Endothelial cell of umbilical vein (primary cell): ENCODE data around the gene NR3C2. TPM values are rescaled to one million over a fixed set of nuclear protein-coding genes. Genes with fewer than 3 reads are reported as not detected.
A peak's percentile ranks its signal among the peaks of the same experiment; 100 is the strongest.

Source experiments
- BruUV-seq: library from RNA; stranded (reverse); fragments of 400-500 nt; replicated peaks from 2 replicates; lab custom pipeline; 2021; lab: Mats Ljungman, UMichigan
- CTCF ChIA-PET: fragments of 300-600, 350-600 bp; sonication (Branson Sonifier 250); formaldehyde crosslinking; loops from one replicate; lab custom pipeline; 2021; ENCODE audit warnings: antibody characterized with exemption, inconsistent platforms; lab: Charles Lee
- POLR2A ChIA-PET: fragments of 300-600, 350-600 bp; sonication (Branson Sonifier 250); formaldehyde crosslinking; loops from one replicate; lab custom pipeline; 2021; ENCODE audit warnings: antibody characterized with exemption, inconsistent platforms; lab: Charles Lee
- DNase-seq: peaks from one replicate; pipeline ENCODE4 v3.0.0-alpha.2; 2011; ENCODE audit warnings: low read depth, low spot score
- FAIRE-seq: peaks from 2 replicates; lab custom pipeline; 2011; peaks lifted over from hg19 to GRCh38; lab: Jason Lieb, UNC
- H2AFZ ChIP-seq: 2 replicates; pipeline ENCODE4 v1.6.0; 2012; ENCODE audit warnings: low read depth, low read length, control low read depth, inconsistent platforms
- H3K27ac ChIP-seq: 2 replicates; pipeline ENCODE4 v1.5.1; 2011; ENCODE audit warnings: low read depth, mild to moderate bottlenecking, control low read depth, low read length, moderate library complexity; ENCODE audit not compliant: insufficient read depth
- H3K27me3 ChIP-seq, 2 experiments: 2 replicates each; pipeline versions ENCODE4 v1.6.0 to v1.6.1; 2011; ENCODE audit warnings: low read length in 2 of 2, mixed read lengths in 1 of 2; ENCODE audit not compliant: control insufficient read depth in 2 of 2, insufficient read depth in 2 of 2
- H3K36me3 ChIP-seq, 2 experiments: 2 replicates in 1 of 2; 3 replicates in 1 of 2; pipeline ENCODE4 v1.5.1; 2011; ENCODE audit warnings: low read length in 2 of 2, mild to moderate bottlenecking in 1 of 2, moderate library complexity in 1 of 2; ENCODE audit not compliant: control insufficient read depth in 2 of 2, insufficient read depth in 2 of 2; ENCODE audit errors: extremely low read depth in 1 of 2
- H3K4me1 ChIP-seq: 3 replicates; pipeline ENCODE4 v1.5.1; 2011; ENCODE audit warnings: mild to moderate bottlenecking, low read length; ENCODE audit not compliant: control insufficient read depth, insufficient read depth; ENCODE audit errors: extremely low read depth
- H3K4me2 ChIP-seq: 2 replicates; pipeline ENCODE4 v1.6.1; 2011; ENCODE audit warnings: low read length, control low read depth, mixed read lengths; ENCODE audit not compliant: insufficient read depth
- H3K4me3 ChIP-seq, 3 experiments: fragments of 200-600 bp in 1 of 3; sonication (generic), shearing (Covaris generic) in 1 of 3; replicated peaks in 1 of 3; 2 replicates each; pipeline ENCODE4 v1.5.1; 2011 to 2016; ENCODE audit warnings: control low read depth in 3 of 3, low read length in 3 of 3, mild to moderate bottlenecking in 2 of 3, inconsistent platforms in 1 of 3, low read depth in 1 of 3, moderate library complexity in 1 of 3; ENCODE audit not compliant: insufficient read depth in 1 of 3
- H3K79me2 ChIP-seq: 2 replicates; pipeline ENCODE4 v1.6.0; 2012; ENCODE audit warnings: low read length, inconsistent platforms; ENCODE audit not compliant: control insufficient read depth, insufficient read depth
- H3K9ac ChIP-seq: replicated peaks from 2 replicates; pipeline ENCODE3; 2011; ENCODE audit warnings: low read length, control low read depth; ENCODE audit not compliant: insufficient read depth; ENCODE audit errors: extremely low read depth
- H3K9me1 ChIP-seq: replicated peaks from 3 replicates; pipeline ENCODE4 v1.6.0; 2011; ENCODE audit warnings: mild to moderate bottlenecking, low read length; ENCODE audit not compliant: control insufficient read depth, insufficient read depth; ENCODE audit errors: extremely low read depth
- H3K9me3 ChIP-seq: replicated peaks from 2 replicates; pipeline ENCODE4 v1.5.1; 2012; ENCODE audit warnings: low read length, inconsistent platforms; ENCODE audit not compliant: control insufficient read depth, insufficient read depth
- H4K20me1 ChIP-seq: replicated peaks from 2 replicates; pipeline ENCODE3; 2011; ENCODE audit warnings: mild to moderate bottlenecking, low read length; ENCODE audit not compliant: control insufficient read depth, insufficient read depth; ENCODE audit errors: extremely low read depth
- EZH2 ChIP-seq: IDR thresholded peaks from 2 replicates; pipeline ENCODE4 v1.6.1; 2012; ENCODE audit warnings: borderline replicate concordance, low read depth, mild to moderate bottlenecking, moderate library complexity, low read length, inconsistent platforms; ENCODE audit not compliant: severe bottlenecking
- FOS ChIP-seq: IDR thresholded peaks from 2 replicates; pipeline ENCODE4 v1.6.1; 2011; ENCODE audit warnings: mild to moderate bottlenecking, low read length, moderate library complexity, borderline replicate concordance; ENCODE audit not compliant: insufficient read depth
- GATA2 ChIP-seq: IDR thresholded peaks from 2 replicates; pipeline ENCODE4 v1.7.0; 2011; ENCODE audit warnings: low read depth, mild to moderate bottlenecking, moderate library complexity, mixed read lengths, low read length; ENCODE audit not compliant: insufficient read length, insufficient read depth
- MYC ChIP-seq: IDR thresholded peaks from one replicate; pipeline ENCODE4 v1.6.1; 2011; ENCODE audit warnings: mild to moderate bottlenecking, low read depth, low read length
- POLR2A ChIP-seq: IDR thresholded peaks from 2 replicates; pipeline ENCODE4 v1.6.1; 2012; ENCODE audit warnings: low read depth, mild to moderate bottlenecking, control low read depth, low read length
- POLR2AphosphoS5 ChIP-seq: IDR thresholded peaks from 2 replicates; pipeline ENCODE4 v1.6.1; 2012; ENCODE audit warnings: low read depth, mild to moderate bottlenecking, control low read depth, low read length, moderate library complexity; ENCODE audit not compliant: insufficient read depth
- dilution Hi-C: fragments of 300-500 bp; cut with MboI; formaldehyde crosslinking; loops from one replicate; pipeline ENCODE4 v1.15.0; 2019; ENCODE audit warnings: low sequenced_read_pairs; ENCODE audit not compliant: extremely low pct_ligation_motif_present
- intact Hi-C: fragments of 100-400 bp; cut with micrococcal nuclease; formaldehyde crosslinking; loops from one replicate; pipeline ENCODE4 v1.10.0; 2022
- polyA plus RNA-seq, 4 experiments: library from polyadenylated mRNA; depleted of rRNA in 3 of 4; stranded (reverse) in 3 of 4; unstranded in 1 of 4; fragments of >200 nt; gene quantifications; 2 replicates each; pipeline versions ENCODE4 v1.2.1 to v1.2.3, GENCODE V29; 2011 to 2012; ENCODE audit warnings: missing spikeins in 1 of 4
- total RNA-seq: library from RNA; stranded (reverse); gene quantifications from 2 replicates; pipeline ENCODE4 v1.2.3, GENCODE V29; 2021
- TF ChIP-seq, protein P1 (sequence below): IDR thresholded peaks from 2 replicates; pipeline ENCODE4 v1.6.1; 2011; ENCODE audit not compliant: insufficient read depth, insufficient read length
- TF ChIP-seq, protein P2 (sequence below), 2 donors: IDR thresholded peaks; 1 replicate in 1 of 2; 2 replicates in 1 of 2; pipeline ENCODE4 v1.5.1; 2011; ENCODE audit warnings: low read length in 2 of 2, mild to moderate bottlenecking in 2 of 2, moderate library complexity in 2 of 2, control low read depth in 1 of 2, inconsistent platforms in 1 of 2, low read depth in 1 of 2; ENCODE audit not compliant: insufficient read depth in 1 of 2; ENCODE audit errors: extremely low read depth in 1 of 2

The NR3C2 gene
- total and polyA plus RNA-seq, 2 donors (not counting 3 experiments of a cell fraction or from before 2014, with no cell fraction given) = 4.8 to 16.4 TPM

DNA sequence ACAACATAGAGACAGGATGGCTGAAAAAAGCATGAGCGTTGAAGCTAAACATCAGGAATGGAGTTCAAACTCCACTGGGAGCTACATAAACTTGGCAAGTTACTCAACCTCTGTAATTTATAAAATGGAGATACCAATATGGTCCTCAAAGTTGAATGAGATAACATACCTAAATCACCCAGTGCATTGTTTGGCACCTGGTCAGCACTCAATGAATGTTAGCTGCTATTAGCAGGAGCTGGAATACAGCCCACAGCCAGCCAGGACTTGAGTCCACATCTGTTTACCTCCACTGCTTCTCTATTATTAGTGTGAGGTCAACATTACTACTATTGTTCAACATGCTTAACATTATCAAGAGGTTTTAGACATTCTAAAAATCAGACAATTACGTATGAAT lies 97.9 kb downstream of the NR3C2 start:
- H3K9ac ChIP-seq = no peak overlapping the region
- H4K20me1 ChIP-seq = no peaks in the 10 kb centered on the region
- H3K4me2 ChIP-seq = no peak overlapping the region
- intact Hi-C loops (no loop called here), dilution Hi-C loops (no loop called here)
- ChIA-PET CTCF (interaction anchor here (0.8 kb wide), 1 partner anchor 10 kb away, joined by 3 read pairs; no protein-coding TSS in a partner anchor), POLR2A (no interaction called here)
- no peaks in the 10 kb centered on the region for H3K4me1 ChIP-seq
- TF ChIP-seq FOS (no peak), POLR2AphosphoS5 (no peak), GATA2 (no peak), POLR2A (no peak), EZH2 (no peak), MYC (no peak)
- TF ChIP-seq, protein P1, sequence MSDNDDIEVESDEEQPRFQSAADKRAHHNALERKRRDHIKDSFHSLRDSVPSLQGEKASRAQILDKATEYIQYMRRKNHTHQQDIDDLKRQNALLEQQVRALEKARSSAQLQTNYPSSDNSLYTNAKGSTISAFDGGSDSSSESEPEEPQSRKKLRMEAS = no peak
- TF ChIP-seq, protein P2, sequence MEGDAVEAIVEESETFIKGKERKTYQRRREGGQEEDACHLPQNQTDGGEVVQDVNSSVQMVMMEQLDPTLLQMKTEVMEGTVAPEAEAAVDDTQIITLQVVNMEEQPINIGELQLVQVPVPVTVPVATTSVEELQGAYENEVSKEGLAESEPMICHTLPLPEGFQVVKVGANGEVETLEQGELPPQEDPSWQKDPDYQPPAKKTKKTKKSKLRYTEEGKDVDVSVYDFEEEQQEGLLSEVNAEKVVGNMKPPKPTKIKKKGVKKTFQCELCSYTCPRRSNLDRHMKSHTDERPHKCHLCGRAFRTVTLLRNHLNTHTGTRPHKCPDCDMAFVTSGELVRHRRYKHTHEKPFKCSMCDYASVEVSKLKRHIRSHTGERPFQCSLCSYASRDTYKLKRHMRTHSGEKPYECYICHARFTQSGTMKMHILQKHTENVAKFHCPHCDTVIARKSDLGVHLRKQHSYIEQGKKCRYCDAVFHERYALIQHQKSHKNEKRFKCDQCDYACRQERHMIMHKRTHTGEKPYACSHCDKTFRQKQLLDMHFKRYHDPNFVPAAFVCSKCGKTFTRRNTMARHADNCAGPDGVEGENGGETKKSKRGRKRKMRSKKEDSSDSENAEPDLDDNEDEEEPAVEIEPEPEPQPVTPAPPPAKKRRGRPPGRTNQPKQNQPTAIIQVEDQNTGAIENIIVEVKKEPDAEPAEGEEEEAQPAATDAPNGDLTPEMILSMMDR (IDR thresholded peaks at IDR 0.05; ENCODE audit: extremely low read depth in 1 of 2, insufficient read depth in 1 of 2, low read depth in 1 of 2, low read length in 2 of 2) = no peak
- BruUV-seq = no TSS peak
- DNase-seq = peak; percentile 29
- H3K27me3 ChIP-seq = no peaks in the 10 kb centered on the region
- no peak for FAIRE-seq
- H3K27ac ChIP-seq = no peak overlapping the region
- H3K79me2 ChIP-seq = no peaks in the 10 kb centered on the region
- H3K9me1 ChIP-seq = no peaks in the 10 kb centered on the region
- no peak overlapping the region for H2AFZ ChIP-seq
- no peaks in the 10 kb centered on the region for H3K9me3 ChIP-seq
- no peak overlapping the region for H3K4me3 ChIP-seq
- no peaks in the 10 kb centered on the region for H3K36me3 ChIP-seq
